ENCODE results near the gene SLC12A9. TPM values are rescaled to one million over a fixed set of nuclear protein-coding genes. Genes with fewer than 3 reads are reported as not detected.

Gene SLC12A9
- total RNA-seq, 1 experiment from 2014 or later, result 24.6 TPM

GRCh38 chr7:100859856-100860255 lies 7.3 kb downstream of the SLC12A9 start:
- peak; percentile 13; the same call in 1 of the 2 replicates for ATAC-seq
- Histone ChIP-seq H3K36me3 (ENCODE audit: control insufficient read depth in 1 of 2, insufficient read depth in 2 of 2, low read length in 2 of 2) (peaks cover 2 to 13% of the 10 kb centered on the region in 2 experiments; a peak in 3 of 4 replicates), H3K79me2 (ENCODE audit: insufficient read depth, low read length) (peaks cover 2% of the 10 kb centered on the region; the same call in 1 of the 2 replicates), H3K27me3 (ENCODE audit: insufficient read depth, low read length) (no peaks in the 10 kb centered on the region), H3K9ac (ENCODE audit: low read length) (no peak overlapping the region), H2AFZ (ENCODE audit: low read depth, low read length, poor library complexity, severe bottlenecking) (no peak overlapping the region), H3K4me3 (replicated peaks in 1 of 2; ENCODE audit: low read depth in 1 of 2, low read length in 2 of 2) (no peak overlapping the region), H3K27ac (ENCODE audit: low read depth, low read length) (no peak overlapping the region), H4K20me1 (ENCODE audit: insufficient read depth) (no peaks in the 10 kb centered on the region), H3K9me2 (ENCODE audit: insufficient read depth) (no peaks in the 10 kb centered on the region), H3K4me1 (ENCODE audit: control insufficient read depth in 1 of 2, insufficient read depth in 2 of 2, low read length in 2 of 2) (peaks cover 3 to 5% of the 10 kb centered on the region in 2 experiments; a peak in 2 of 4 replicates), H3K9me3 (ENCODE audit: control insufficient read depth in 1 of 2, insufficient read depth in 1 of 2, low read depth in 1 of 2, low read length in 2 of 2) (no peaks in the 10 kb centered on the region), H3K4me2 (ENCODE audit: low read length) (no peak overlapping the region)
- TF ChIP-seq ATF3 (IDR thresholded peaks at IDR 0.05), result no peak
- TF ChIP-seq CEBPB (IDR thresholded peaks at IDR 0.05; ENCODE audit: low read depth), result no peak
- RAD21 ChIA-PET (ENCODE audit: low non-redundant PET in 1 of 2, low total read pairs in 2 of 2, uncharacterized antibody in 2 of 2, unreplicated experiment in 2 of 2), result no interaction called here
- CTCF ChIA-PET, result no interaction called here
- POLR2A ChIA-PET, result no interaction called here
- intact Hi-C loops (cut with micrococcal nuclease), result no loop called here
- no TSS peak for BruUV-seq (replicated peaks)
- DNase-seq (ENCODE audit: low read depth, low spot score), result no peak

GRCh38 chr7:100860702-100861615 lies 8.4 kb downstream of the SLC12A9 start:
- no peak overlapping the region for H3K4me2 ChIP-seq (ENCODE audit: low read length)
- peaks cover 10 to 16% of the 10 kb centered on the region in 2 experiments for H3K4me1 ChIP-seq (ENCODE audit: control insufficient read depth in 1 of 2, insufficient read depth in 2 of 2, low read length in 2 of 2)
- no peaks in the 10 kb centered on the region for H3K27me3 ChIP-seq (ENCODE audit: insufficient read depth, low read length)
- H3K9me3 ChIP-seq (ENCODE audit: control insufficient read depth in 1 of 2, insufficient read depth in 1 of 2, low read depth in 1 of 2, low read length in 2 of 2), result no peaks in the 10 kb centered on the region
- peaks cover 2 to 13% of the 10 kb centered on the region in 2 experiments; a peak in 3 of 4 replicates for H3K36me3 ChIP-seq (ENCODE audit: control insufficient read depth in 1 of 2, insufficient read depth in 2 of 2, low read length in 2 of 2)
- H3K27ac ChIP-seq (ENCODE audit: low read depth, low read length), result no peak overlapping the region
- ATAC-seq (no peak), DNase-seq (ENCODE audit: low read depth, low spot score) (no peak)
- no peak overlapping the region for H3K4me3 ChIP-seq (replicated peaks in 1 of 2; ENCODE audit: low read depth in 1 of 2, low read length in 2 of 2)
- H2AFZ ChIP-seq (ENCODE audit: low read depth, low read length, poor library complexity, severe bottlenecking), result no peak overlapping the region
- intact Hi-C loops (cut with micrococcal nuclease), result no loop called here
- ChIA-PET CTCF (no interaction called here), POLR2A (no interaction called here), RAD21 (ENCODE audit: low non-redundant PET in 1 of 2, low total read pairs in 2 of 2, uncharacterized antibody in 2 of 2, unreplicated experiment in 2 of 2) (no interaction called here)
- no peaks in the 10 kb centered on the region for H4K20me1 ChIP-seq (ENCODE audit: insufficient read depth)
- TF ChIP-seq POLR2A (IDR thresholded peaks at IDR 0.05; ENCODE audit: borderline replicate concordance, extremely low read depth, insufficient read depth, insufficient read length), result no peak
- no peak for TF ChIP-seq CEBPB (IDR thresholded peaks at IDR 0.05; ENCODE audit: low read depth)
- TF ChIP-seq EZH2 (IDR thresholded peaks at IDR 0.05), result no peak
- TF ChIP-seq TCF7L2 (IDR thresholded peaks at IDR 0.05; ENCODE audit: borderline replicate concordance, extremely low read depth, insufficient read depth, insufficient read length), result no peak
- no peak for TF ChIP-seq JUND (IDR thresholded peaks at IDR 0.05)
- TF ChIP-seq RAD21 (IDR thresholded peaks at IDR 0.05; ENCODE audit: low read depth), result no peak
- no peak for TF ChIP-seq EZH2phosphoT487 (IDR thresholded peaks at IDR 0.05; ENCODE audit: borderline replicate concordance)
- TF ChIP-seq SRF (IDR thresholded peaks at IDR 0.05; ENCODE audit: low read depth), result no peak
- TF ChIP-seq POLR2AphosphoS5 (IDR thresholded peaks at IDR 0.05; ENCODE audit: low read depth, low read length), result no peak
- no peak for TF ChIP-seq ZBTB33 (IDR thresholded peaks at IDR 0.05; ENCODE audit: extremely low read depth, insufficient replicate concordance, low read length)
- TF ChIP-seq CBX3 (IDR thresholded peaks at IDR 0.05; ENCODE audit: low read depth), result no peak
- TF ChIP-seq ELF1 (IDR thresholded peaks at IDR 0.05; ENCODE audit: borderline replicate concordance, low read depth), result no peak
- no peaks in the 10 kb centered on the region; the same call in 1 of the 2 replicates for H3K79me2 ChIP-seq (ENCODE audit: insufficient read depth, low read length)
- BruUV-seq (replicated peaks), result no TSS peak
- no peak overlapping the region for H3K9ac ChIP-seq (ENCODE audit: low read length)
- H3K9me2 ChIP-seq (ENCODE audit: insufficient read depth), result no peaks in the 10 kb centered on the region
